Naive thymus-derived CD4-positive, alpha-beta T cell (primary cell): ENCODE results near the gene IP6K3. TPM values are rescaled to one million over a fixed set of nuclear protein-coding genes. Genes with fewer than 3 reads are reported as not detected.

Experiments
- ATAC-seq: fragments of 150-1000 bp; cut with Tn5 transposase; 2 replicates; pipeline ENCODE4 v1.10.0; 2021; ENCODE audit warnings: mild to moderate bottlenecking, moderate library complexity
- CTCF ChIA-PET: fragments of 350-600 bp; sonication (Branson Sonifier 250); formaldehyde crosslinking; loops from one replicate; lab custom pipeline; 2021; ENCODE audit warnings: antibody characterized with exemption; lab: Charles Lee
- POLR2A ChIA-PET: fragments of 350-600 bp; sonication (Branson Sonifier 250); formaldehyde crosslinking; loops from one replicate; lab custom pipeline; 2021; ENCODE audit warnings: antibody characterized with exemption, inconsistent platforms; lab: Charles Lee
- DNase-seq, 9 donors: peaks; one replicate each; pipeline versions ENCODE4 v3.0.0 to v3.0.0-alpha.2; 2020 to 2022; ENCODE audit warnings: mixed read lengths in 1 of 9
- H3K27ac ChIP-seq: one replicate; pipeline ENCODE4 v1.7.0; 2013; ENCODE audit warnings: mild to moderate bottlenecking, low read depth, low read length, moderate library complexity
- H3K27me3 ChIP-seq, 2 donors: one replicate each; pipeline ENCODE4 v1.7.0; 2013; ENCODE audit warnings: low read length in 2 of 2, mild to moderate bottlenecking in 2 of 2, moderate library complexity in 2 of 2; ENCODE audit not compliant: control insufficient read depth in 2 of 2, insufficient read depth in 2 of 2
- H3K36me3 ChIP-seq, 3 experiments: 1 replicate in 2 of 3; 2 replicates in 1 of 3; pipeline ENCODE4 v1.7.0; 2013; ENCODE audit warnings: low read length in 3 of 3, mild to moderate bottlenecking in 3 of 3, moderate library complexity in 1 of 3; ENCODE audit not compliant: insufficient read depth in 3 of 3, control insufficient read depth in 2 of 3
- H3K4me1 ChIP-seq, 2 donors: one replicate each; pipeline ENCODE4 v1.7.0; 2013; ENCODE audit warnings: low read length in 2 of 2, mild to moderate bottlenecking in 2 of 2, moderate library complexity in 1 of 2; ENCODE audit not compliant: control insufficient read depth in 2 of 2, insufficient read depth in 2 of 2
- H3K4me3 ChIP-seq: 2 replicates; pipeline ENCODE4 v1.7.0; 2013; ENCODE audit warnings: mild to moderate bottlenecking, low read length
- H3K9me3 ChIP-seq, 3 experiments: 1 replicate in 2 of 3; 2 replicates in 1 of 3; pipeline ENCODE4 v1.7.0; 2013; ENCODE audit warnings: low read length in 3 of 3; ENCODE audit not compliant: control insufficient read depth in 2 of 3
- H3K27ac Mint-ChIP-seq, 9 donors: one replicate each; pipeline ENCODE4 v1.8.0; 2020 to 2022; ENCODE audit warnings: mixed read lengths in 9 of 9, mild to moderate bottlenecking in 8 of 9, moderate library complexity in 5 of 9, inconsistent platforms in 2 of 9
- H3K27me3 Mint-ChIP-seq, 5 donors: one replicate each; pipeline ENCODE4 v1.8.0; 2021 to 2022; ENCODE audit warnings: mixed read lengths in 5 of 5, mild to moderate bottlenecking in 1 of 5
- H3K36me3 Mint-ChIP-seq, 5 donors: one replicate each; pipeline ENCODE4 v1.8.0; 2020 to 2022; ENCODE audit warnings: mixed read lengths in 5 of 5, mild to moderate bottlenecking in 3 of 5, inconsistent platforms in 1 of 5
- H3K4me1 Mint-ChIP-seq, 7 donors: one replicate each; pipeline ENCODE4 v1.8.0; 2020 to 2022; ENCODE audit warnings: mixed read lengths in 7 of 7, mild to moderate bottlenecking in 3 of 7, inconsistent platforms in 1 of 7
- H3K4me3 Mint-ChIP-seq, 10 donors: one replicate each; pipeline ENCODE4 v1.8.0; 2020 to 2022; ENCODE audit warnings: mild to moderate bottlenecking in 10 of 10, mixed read lengths in 10 of 10, moderate library complexity in 6 of 10, inconsistent platforms in 2 of 10
- H3K9me3 Mint-ChIP-seq, 11 donors: one replicate each; pipeline ENCODE4 v1.8.0; 2020 to 2022; ENCODE audit warnings: mixed read lengths in 11 of 11, mild to moderate bottlenecking in 4 of 11, inconsistent platforms in 1 of 11, moderate library complexity in 1 of 11
- intact Hi-C, 2 donors: fragments of 100-400 bp; cut with micrococcal nuclease; formaldehyde crosslinking; loops; one replicate each; pipeline ENCODE4 v1.15.1; 2023
- polyA plus RNA-seq, 2 donors: library from polyadenylated mRNA; unstranded; fragments of 300-500 nt; fragmentation: Illumina TruSeq; gene quantifications; one replicate each; pipeline ENCODE4 v1.2.3, GENCODE V29; 2021
- total RNA-seq, 6 experiments: library from RNA in 5 of 6; stranded (reverse) in 5 of 6; gene quantifications; 1 replicate in 5 of 6; 2 replicates in 1 of 6; pipeline ENCODE4 v1.2.3 and lab custom pipeline; 2021 to 2026

Gene IP6K3, protein sequence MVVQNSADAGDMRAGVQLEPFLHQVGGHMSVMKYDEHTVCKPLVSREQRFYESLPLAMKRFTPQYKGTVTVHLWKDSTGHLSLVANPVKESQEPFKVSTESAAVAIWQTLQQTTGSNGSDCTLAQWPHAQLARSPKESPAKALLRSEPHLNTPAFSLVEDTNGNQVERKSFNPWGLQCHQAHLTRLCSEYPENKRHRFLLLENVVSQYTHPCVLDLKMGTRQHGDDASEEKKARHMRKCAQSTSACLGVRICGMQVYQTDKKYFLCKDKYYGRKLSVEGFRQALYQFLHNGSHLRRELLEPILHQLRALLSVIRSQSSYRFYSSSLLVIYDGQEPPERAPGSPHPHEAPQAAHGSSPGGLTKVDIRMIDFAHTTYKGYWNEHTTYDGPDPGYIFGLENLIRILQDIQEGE
- total RNA-seq: not detected
- not detected for polyA plus RNA-seq
- not detected for total RNA-seq (lab: John Stamatoyannopoulos, UW)

DNA sequence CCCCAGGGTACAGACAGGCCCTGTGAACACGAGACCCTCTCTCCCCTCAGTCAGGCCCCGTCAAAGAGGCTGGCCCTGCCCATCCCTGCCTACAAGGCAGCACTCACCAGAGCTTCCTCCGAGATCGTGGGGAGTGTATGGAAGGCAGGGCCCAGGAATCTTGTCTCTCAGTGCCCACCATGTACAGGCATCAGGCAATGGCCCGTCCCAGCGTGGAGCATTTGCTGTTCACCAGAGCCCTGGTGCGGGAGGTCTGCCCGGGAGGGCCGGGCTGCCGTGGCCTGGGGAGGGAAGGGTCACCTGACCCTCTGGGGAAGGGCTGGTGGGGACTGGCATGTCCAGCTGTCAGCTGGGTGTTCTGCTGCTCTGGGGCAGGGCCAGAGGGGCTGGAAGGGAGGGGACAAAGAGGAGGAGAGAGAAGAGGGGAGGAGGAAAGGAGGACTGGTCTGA lies at the start of gene IP6K3:
TSS of gene IP6K3 (minus strand) at position 255 of the 450 bp plus-strand sequence. CDS start 11,429 bp downstream, outside the sequence.
- H3K9me3 Mint-ChIP-seq: no peaks in the 10 kb centered on the region
- CTCF ChIA-PET: interaction anchor here (5.7 kb wide), 1 partner anchor 35 kb away, joined by 30 read pairs; the partner anchor contains the start of gene UQCC2
- H3K27me3 Mint-ChIP-seq: peaks cover 4 to 23% (median 12%) of the 10 kb centered on the region in 5 donors
- Histone ChIP-seq H3K27ac (no peak within 1 kb of the TSS), H3K27me3 (no peaks in the 10 kb centered on the region), H3K4me3 (no peak within 1 kb of the TSS), H3K36me3 (no peaks in the 10 kb centered on the region), H3K4me1 (no peaks in the 10 kb centered on the region), H3K9me3 (no peaks in the 10 kb centered on the region)
- DNase-seq (no peak), ATAC-seq (no peak)
- H3K4me1 Mint-ChIP-seq: peaks cover 0 to 5% (median 4%) of the 10 kb centered on the region in 7 donors
- H3K4me3 Mint-ChIP-seq: no peak within 1 kb of the TSS
- intact Hi-C loops: no loop called here
- H3K36me3 Mint-ChIP-seq: no peaks in the 10 kb centered on the region
- no peak within 1 kb of the TSS for H3K27ac Mint-ChIP-seq
- POLR2A ChIA-PET: no interaction called here

DNA sequence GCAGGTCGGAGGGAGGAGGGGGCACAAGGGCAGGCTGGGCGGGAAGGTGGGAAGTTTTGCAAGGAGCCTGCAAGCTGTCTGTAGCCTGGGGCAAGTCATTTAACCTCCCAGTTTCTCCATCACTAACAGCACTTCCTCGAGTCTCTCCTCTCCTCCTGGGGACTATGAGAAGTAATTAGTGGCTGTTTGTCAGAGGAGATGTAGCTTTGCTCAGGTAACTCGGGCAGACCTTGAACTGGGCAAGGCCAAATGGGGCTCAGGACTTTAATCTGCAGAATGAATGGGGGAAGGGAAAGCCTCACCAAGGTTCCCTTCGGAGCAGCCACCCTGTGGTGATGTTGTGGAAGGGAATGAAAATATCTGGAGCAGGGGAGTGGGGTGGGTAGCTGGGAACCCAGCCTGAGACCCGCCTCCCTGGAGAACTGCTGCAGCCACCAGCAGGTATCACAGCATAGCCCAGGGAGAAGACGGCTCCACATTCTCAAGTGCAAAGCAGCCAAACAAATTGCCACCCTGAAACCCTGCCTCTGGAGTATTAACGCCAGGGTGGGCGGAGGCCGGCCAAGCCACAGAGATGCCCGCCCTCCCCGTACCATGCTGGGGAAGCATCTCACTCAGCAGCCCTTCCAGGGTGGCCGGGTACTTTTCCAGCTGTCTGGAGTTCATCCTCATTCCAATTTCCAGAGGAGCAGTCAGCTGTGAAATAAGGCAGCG lies 48.4 kb upstream of the IP6K3 start:
- H3K36me3 ChIP-seq: no peaks in the 10 kb centered on the region
- H3K27me3 ChIP-seq: no peaks in the 10 kb centered on the region
- ATAC-seq (no peak), DNase-seq (no peak)
- Mint-ChIP-seq H3K27me3 (peaks cover 0 to 47% (median 11%) of the 10 kb centered on the region in 5 donors), H3K4me3 (no peak overlapping the region), H3K27ac (no peak overlapping the region), H3K36me3 (no peaks in the 10 kb centered on the region), H3K9me3 (no peaks in the 10 kb centered on the region), H3K4me1 (peaks cover 0 to 7% (median 4%) of the 10 kb centered on the region in 7 donors)
- no peak overlapping the region for H3K4me3 ChIP-seq
- POLR2A ChIA-PET: interaction anchor here (0.6 kb wide), 1 partner anchor 171 kb away, joined by 3 read pairs; no protein-coding TSS in a partner anchor
- H3K27ac ChIP-seq: no peak overlapping the region
- no peaks in the 10 kb centered on the region for H3K9me3 ChIP-seq
- no peaks in the 10 kb centered on the region for H3K4me1 ChIP-seq
- intact Hi-C loops: no loop called here
- CTCF ChIA-PET: interaction anchor here (0.6 kb wide), 1 partner anchor 25 kb away, joined by 3 read pairs; no protein-coding TSS in a partner anchor

DNA sequence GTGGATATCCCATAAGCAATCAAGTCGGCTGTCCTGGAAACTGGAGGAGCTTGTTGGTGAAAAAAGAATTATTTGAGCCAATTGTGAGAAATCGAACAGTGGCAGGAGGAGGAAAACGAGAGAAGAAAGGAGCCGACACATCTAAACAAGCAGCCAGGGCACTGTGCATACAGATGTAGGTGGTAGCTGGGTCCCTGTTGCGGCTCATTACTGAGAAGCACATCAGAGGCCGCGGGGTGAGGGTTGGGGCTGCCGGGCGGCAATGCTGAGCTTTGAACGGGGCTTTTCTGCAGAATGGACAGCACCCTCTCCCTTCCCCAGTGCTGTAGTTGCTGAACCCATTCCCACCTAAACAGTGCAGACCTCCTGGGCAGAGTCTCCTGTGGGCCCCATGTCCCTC lies 46.3 kb upstream of the IP6K3 start:
- H3K27ac ChIP-seq: no peak overlapping the region
- no peak for ATAC-seq
- Mint-ChIP-seq H3K4me3 (no peak overlapping the region), H3K4me1 (peaks cover 8 to 16% (median 11%) of the 10 kb centered on the region in 7 donors), H3K9me3 (peaks cover 0 to 2% (median 0%) of the 10 kb centered on the region in 11 donors), H3K27ac (no peak overlapping the region), H3K36me3 (peaks cover 0 to 2% (median 1%) of the 10 kb centered on the region in 5 donors), H3K27me3 (peaks cover 0 to 37% (median 9%) of the 10 kb centered on the region in 5 donors)
- H3K36me3 ChIP-seq: no peaks in the 10 kb centered on the region
- POLR2A ChIA-PET: no interaction called here
- no peaks in the 10 kb centered on the region for H3K9me3 ChIP-seq
- CTCF ChIA-PET: no interaction called here
- no peak overlapping the region for H3K4me3 ChIP-seq
- H3K4me1 ChIP-seq: peaks cover 5 to 6% of the 10 kb centered on the region in 2 donors
- DNase-seq: no peak
- no peaks in the 10 kb centered on the region for H3K27me3 ChIP-seq
- intact Hi-C loops: no loop called here

DNA sequence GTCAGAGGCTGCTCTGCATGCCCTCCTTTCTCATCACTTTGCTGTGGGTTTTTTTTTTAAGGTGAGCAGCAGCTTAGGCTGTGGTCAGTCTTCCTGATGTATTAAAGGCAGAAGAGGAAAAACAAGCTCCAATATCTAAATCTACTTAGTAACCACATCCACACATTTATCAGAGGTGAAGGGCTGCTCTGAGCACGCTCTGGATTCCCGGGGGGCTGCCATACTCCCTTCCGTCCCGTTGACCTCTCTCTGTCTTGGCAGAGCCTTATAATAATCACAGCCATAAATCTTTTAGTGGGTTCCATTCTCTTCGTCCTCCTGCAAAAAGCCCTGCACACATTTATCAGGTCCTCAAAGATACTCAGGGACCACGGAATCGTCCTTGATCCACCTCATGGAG lies 44.9 kb upstream of the IP6K3 start:
- ATAC-seq: no peak
- CTCF ChIA-PET: no interaction called here
- H3K4me1 Mint-ChIP-seq: peaks cover 19 to 29% (median 24%) of the 10 kb centered on the region in 7 donors
- Histone ChIP-seq H3K27ac (no peak overlapping the region), H3K36me3 (peaks cover 0 to 5% (median 0%) of the 10 kb centered on the region in 3 experiments), H3K9me3 (no peaks in the 10 kb centered on the region), H3K27me3 (no peaks in the 10 kb centered on the region), H3K4me3 (no peak overlapping the region), H3K4me1 (peaks cover 19 to 20% of the 10 kb centered on the region in 2 donors)
- DNase-seq: no peak
- peaks cover 0 to 2% (median 0%) of the 10 kb centered on the region in 11 donors for H3K9me3 Mint-ChIP-seq
- peak overlapping the region in 1 of 10 donors; percentile 51 for H3K4me3 Mint-ChIP-seq
- POLR2A ChIA-PET: no interaction called here
- H3K27me3 Mint-ChIP-seq: peaks cover 0 to 30% (median 0%) of the 10 kb centered on the region in 5 donors
- H3K36me3 Mint-ChIP-seq: peaks cover 0 to 6% (median 4%) of the 10 kb centered on the region in 5 donors
- intact Hi-C loops: no loop called here
- peak overlapping the region in 2 of 9 donors; percentile 6 to 67 for H3K27ac Mint-ChIP-seq

DNA sequence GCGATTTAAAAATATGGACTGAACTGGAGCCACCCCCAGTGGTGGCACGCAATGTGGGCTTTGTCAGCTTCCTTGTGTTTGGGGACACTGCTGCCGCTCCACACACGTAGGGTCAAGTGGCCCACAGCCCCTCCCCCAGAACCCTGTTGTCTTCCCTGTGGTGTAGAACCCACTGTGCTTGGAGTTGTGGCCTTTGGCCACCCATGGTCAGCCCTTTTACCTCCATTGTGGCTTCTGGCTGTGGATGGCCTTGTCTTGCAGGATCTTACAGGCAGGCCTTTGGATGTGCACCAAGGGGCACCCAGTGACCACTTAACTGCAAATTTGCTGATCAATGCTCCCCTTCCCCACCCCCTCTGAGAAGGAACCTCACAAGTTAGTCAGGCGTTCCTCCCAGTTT lies 44.2 kb upstream of the IP6K3 start:
- no peak overlapping the region for H3K4me3 Mint-ChIP-seq
- H3K27ac Mint-ChIP-seq: no peak overlapping the region

DNA sequence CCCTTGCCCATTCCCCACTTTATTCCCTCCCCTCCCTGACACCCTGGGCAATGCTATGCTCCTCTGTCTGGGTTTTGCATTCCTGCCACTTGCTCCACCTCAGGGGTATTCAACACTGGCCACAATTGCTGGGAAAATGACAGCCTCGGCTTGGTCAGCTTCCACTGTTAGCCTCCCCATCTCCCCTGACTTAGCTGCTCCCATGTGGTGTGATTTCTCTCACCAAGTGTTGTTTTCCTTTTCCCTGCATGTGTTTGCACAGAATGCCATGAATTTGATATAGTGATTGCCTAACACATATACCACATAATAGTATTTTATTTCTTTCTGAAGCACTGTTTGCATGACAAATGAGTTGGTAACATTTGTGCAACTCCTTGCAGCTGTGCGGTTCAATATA lies 43.7 kb upstream of the IP6K3 start:
- CTCF ChIA-PET: no interaction called here
- Mint-ChIP-seq H3K4me3 (peak overlapping the region in 6 of 10 donors; percentile 5 to 60 (median 33)), H3K27ac (peak overlapping the region in 3 of 9 donors; percentile 0 to 58 (median 37)), H3K4me1 (peaks cover 31 to 42% (median 36%) of the 10 kb centered on the region in 7 donors), H3K36me3 (peaks cover 5 to 12% (median 5%) of the 10 kb centered on the region in 5 donors), H3K27me3 (peaks cover 0 to 30% (median 0%) of the 10 kb centered on the region in 5 donors), H3K9me3 (peaks cover 0 to 2% (median 0%) of the 10 kb centered on the region in 11 donors)
- Histone ChIP-seq H3K27me3 (no peaks in the 10 kb centered on the region), H3K27ac (no peak overlapping the region), H3K9me3 (no peaks in the 10 kb centered on the region), H3K36me3 (peaks cover 0 to 16% (median 0%) of the 10 kb centered on the region in 3 experiments), H3K4me1 (peaks cover 31 to 32% of the 10 kb centered on the region in 2 donors), H3K4me3 (no peak overlapping the region)
- no peak for DNase-seq
- intact Hi-C loops: no loop called here
- ATAC-seq: no peak
- POLR2A ChIA-PET: interaction anchor here (0.6 kb wide), 1 partner anchor 123 kb away, joined by 3 read pairs; no protein-coding TSS in a partner anchor

More for the DNA sequence above, 44.2 kb upstream of the IP6K3 start:
- Mint-ChIP-seq H3K36me3 (peaks cover 4 to 10% (median 4%) of the 10 kb centered on the region in 5 donors), H3K4me1 (peaks cover 26 to 36% (median 31%) of the 10 kb centered on the region in 7 donors), H3K9me3 (peaks cover 0 to 2% (median 0%) of the 10 kb centered on the region in 11 donors), H3K27me3 (peaks cover 0 to 30% (median 0%) of the 10 kb centered on the region in 5 donors)
- ChIA-PET CTCF (no interaction called here), POLR2A (no interaction called here)
- H3K4me1 ChIP-seq: peaks cover 26 to 27% of the 10 kb centered on the region in 2 donors
- H3K36me3 ChIP-seq: peaks cover 0 to 12% (median 0%) of the 10 kb centered on the region in 3 experiments
- no peak overlapping the region for H3K27ac ChIP-seq
- no peak for DNase-seq
- no peak for ATAC-seq
- H3K9me3 ChIP-seq: no peaks in the 10 kb centered on the region
- intact Hi-C loops: no loop called here
- no peaks in the 10 kb centered on the region for H3K27me3 ChIP-seq
- H3K4me3 ChIP-seq: no peak overlapping the region
